DND-41 (cell line): ENCODE data around the gene PARVA.

ENCODE experiments used
- ATAC-seq: fragments of 200-7000 bp; cut with Tn5 transposase; 3 replicates; pipeline ENCODE4 v1.9.1; 2021; ENCODE audit warnings: low read depth; ENCODE audit not compliant: insufficient read depth
- DNase-seq: peaks from one replicate; pipeline ENCODE4 v3.0.0-alpha.2; 2020
- H2AFZ ChIP-seq: 2 replicates; pipeline ENCODE4 v1.6.0; 2012; ENCODE audit warnings: low read depth, low read length
- H3K27ac ChIP-seq: 2 replicates; pipeline ENCODE4 v1.5.1; 2012; ENCODE audit warnings: low read length, inconsistent platforms
- H3K27me3 ChIP-seq: fragments of 200-600 bp; sonication (generic); 2 replicates; pipeline ENCODE4 v1.6.0; 2012; ENCODE audit warnings: low read length, mild to moderate bottlenecking, inconsistent platforms; ENCODE audit not compliant: insufficient read depth, poor library complexity
- H3K36me3 ChIP-seq: 2 replicates; pipeline ENCODE4 v1.5.1; 2012; ENCODE audit warnings: low read length, inconsistent platforms; ENCODE audit not compliant: insufficient read depth
- H3K4me1 ChIP-seq: 2 replicates; pipeline ENCODE4 v1.5.1; 2012; ENCODE audit warnings: mild to moderate bottlenecking, low read length; ENCODE audit not compliant: insufficient read depth
- H3K4me2 ChIP-seq: 2 replicates; pipeline ENCODE4 v1.6.0; 2012; ENCODE audit warnings: mild to moderate bottlenecking, moderate library complexity, low read length, inconsistent platforms; ENCODE audit not compliant: insufficient read depth
- H3K4me3 ChIP-seq, 2 experiments: fragments of 200-600 bp in 1 of 2; shearing (Covaris generic) in 1 of 2; 2 replicates each; pipeline ENCODE4 v1.5.1; 2012 to 2016; ENCODE audit warnings: inconsistent platforms in 2 of 2, low read length in 2 of 2, mild to moderate bottlenecking in 2 of 2, low read depth in 1 of 2, moderate library complexity in 1 of 2
- H3K79me2 ChIP-seq: 2 replicates; pipeline ENCODE4 v1.6.0; 2012; ENCODE audit warnings: low read length, inconsistent platforms; ENCODE audit not compliant: insufficient read depth
- H3K9ac ChIP-seq: 2 replicates; pipeline ENCODE4 v1.6.0; 2012; ENCODE audit warnings: low read depth, mild to moderate bottlenecking, inconsistent platforms, low read length, moderate library complexity
- H3K9me3 ChIP-seq: 2 replicates; pipeline ENCODE4 v1.5.1; 2012; ENCODE audit warnings: low read length, moderate library complexity, mild to moderate bottlenecking, inconsistent platforms; ENCODE audit not compliant: insufficient read depth, severe bottlenecking
- H4K20me1 ChIP-seq: 2 replicates; pipeline ENCODE4 v1.6.0; 2012; ENCODE audit warnings: low read length; ENCODE audit not compliant: insufficient read depth
- CTCF ChIP-seq: IDR thresholded peaks from 2 replicates; pipeline ENCODE4 v1.5.1; 2012; ENCODE audit warnings: borderline replicate concordance, low read length, moderate library complexity, mild to moderate bottlenecking; ENCODE audit not compliant: poor library complexity, severe bottlenecking; ENCODE audit errors: extremely low read depth
- EZH2 ChIP-seq: IDR thresholded peaks from 3 replicates; pipeline ENCODE4 v1.6.1; 2012; ENCODE audit warnings: borderline replicate concordance, low read depth, mild to moderate bottlenecking, moderate library complexity, low read length, inconsistent platforms; ENCODE audit not compliant: severe bottlenecking

Gene PARVA

GRCh38 chr11:12411393-12411792 lies 34.0 kb downstream of the PARVA start:
- H3K79me2 ChIP-seq = no peaks in the 10 kb centered on the region
- H3K9me3 ChIP-seq = no peaks in the 10 kb centered on the region
- H3K4me2 ChIP-seq = no peak overlapping the region
- H3K27ac ChIP-seq = no peak overlapping the region
- no peaks in the 10 kb centered on the region for H3K4me1 ChIP-seq
- ATAC-seq (no peak), DNase-seq (no peak)
- no peak overlapping the region for H2AFZ ChIP-seq
- TF ChIP-seq CTCF (no peak), EZH2 (no peak)
- no peak overlapping the region for H3K9ac ChIP-seq
- no peak overlapping the region for H3K4me3 ChIP-seq
- H4K20me1 ChIP-seq = no peaks in the 10 kb centered on the region
- H3K27me3 ChIP-seq = peaks cover 23% of the 10 kb centered on the region
- no peaks in the 10 kb centered on the region for H3K36me3 ChIP-seq

- no peak for TF ChIP-seq EZH2
- peak; percentile 80 for TF ChIP-seq CTCF
- Histone ChIP-seq H3K36me3 (no peaks in the 10 kb centered on the region), H3K9ac (no peak overlapping the region), H3K27me3 (peaks cover 22% of the 10 kb centered on the region), H2AFZ (no peak overlapping the region), H3K9me3 (no peaks in the 10 kb centered on the region), H3K4me3 (no peak overlapping the region), H4K20me1 (no peaks in the 10 kb centered on the region), H3K4me1 (no peaks in the 10 kb centered on the region), H3K27ac (no peak overlapping the region), H3K4me2 (no peak overlapping the region), H3K79me2 (no peaks in the 10 kb centered on the region)
- DNase-seq = peak; percentile 64
- ATAC-seq = peak; percentile 95
Measured at GRCh38 chr11:12411806-12412727, 34.7 kb downstream of the PARVA start.

GRCh38 chr11:12413141-12414052 lies 36.0 kb downstream of the PARVA start:
- H3K27ac ChIP-seq = no peak overlapping the region
- H3K9ac ChIP-seq = no peak overlapping the region
- no peaks in the 10 kb centered on the region for H3K9me3 ChIP-seq
- peaks cover 20% of the 10 kb centered on the region for H3K27me3 ChIP-seq
- DNase-seq (no peak), ATAC-seq (no peak)
- H3K79me2 ChIP-seq = no peaks in the 10 kb centered on the region
- no peak overlapping the region for H3K4me2 ChIP-seq
- H3K4me3 ChIP-seq = no peak overlapping the region
- no peaks in the 10 kb centered on the region for H3K4me1 ChIP-seq
- no peak overlapping the region for H2AFZ ChIP-seq
- no peaks in the 10 kb centered on the region for H3K36me3 ChIP-seq
- TF ChIP-seq EZH2 = no peak
- no peak for TF ChIP-seq CTCF
- H4K20me1 ChIP-seq = no peaks in the 10 kb centered on the region
